ENCODE data around the gene NSUN5. TPM values are rescaled to one million over a fixed set of nuclear protein-coding genes. Genes with fewer than 3 reads are reported as not detected.

The NSUN5 gene
- total RNA-seq, 2 donors from 2014 or later: 18.8 to 27.2 TPM

GRCh38 chr7:73352784-73353183 lies 44.2 kb upstream of the NSUN5 start:
- Histone ChIP-seq H3K27ac (no peak overlapping the region), H3K9me3 (no peaks in the 10 kb centered on the region), H3K4me1 (peaks cover 6% of the 10 kb centered on the region), H3K4me3 (no peak overlapping the region), H3K36me3 (replicated peaks in 1 of 2; ENCODE audit: insufficient read depth in 1 of 2, low read depth in 2 of 2) (no peaks in the 10 kb centered on the region), H3K27me3 (no peaks in the 10 kb centered on the region)
- 96 to 97% methylated on average over 2 to 3 of the region's 3 CpGs for WGBS, 2 donors
- TF ChIP-seq POLR2A (IDR thresholded peaks at IDR 0.05): no peak
- DNase-seq (no peak), ATAC-seq (no peak)
- intact Hi-C loops (cut with DNase I): no loop called here

- no peak for DNase-seq
- no peak for ATAC-seq
- Histone ChIP-seq H3K9me3 (no peaks in the 10 kb centered on the region), H3K4me3 (no peak overlapping the region), H3K27me3 (no peaks in the 10 kb centered on the region), H3K36me3 (replicated peaks in 1 of 2; ENCODE audit: insufficient read depth in 1 of 2, low read depth in 2 of 2) (no peaks in the 10 kb centered on the region), H3K4me1 (no peaks in the 10 kb centered on the region), H3K27ac (no peak overlapping the region)
- no peak for TF ChIP-seq POLR2A (IDR thresholded peaks at IDR 0.05)
- TF ChIP-seq CTCF (IDR thresholded peaks at IDR 0.05): no peak
- intact Hi-C loops (cut with DNase I): no loop called here
- WGBS, 2 donors: 67 to 78% methylated on average over 6 of the region's 6 CpGs
These were observed 43.0 kb upstream of the NSUN5 start for GRCh38 chr7:73351447-73352167.

- DNase-seq (no peak), ATAC-seq (no peak)
- Histone ChIP-seq H3K9me3 (no peaks in the 10 kb centered on the region), H3K4me1 (no peaks in the 10 kb centered on the region), H3K4me3 (no peak overlapping the region), H3K27ac (no peak overlapping the region), H3K36me3 (replicated peaks in 1 of 2; ENCODE audit: insufficient read depth in 1 of 2, low read depth in 2 of 2) (no peaks in the 10 kb centered on the region), H3K27me3 (no peaks in the 10 kb centered on the region)
- no peak for TF ChIP-seq CTCF (IDR thresholded peaks at IDR 0.05)
- no peak for TF ChIP-seq POLR2A (IDR thresholded peaks at IDR 0.05)
- 81 to 87% methylated on average over 11 to 12 of the region's 12 CpGs for WGBS, 2 donors
- intact Hi-C loops (cut with DNase I): no loop called here
These were observed 41.9 kb upstream of the NSUN5 start for GRCh38 chr7:73350306-73351068.

- Histone ChIP-seq H3K36me3 (replicated peaks in 1 of 2; ENCODE audit: insufficient read depth in 1 of 2, low read depth in 2 of 2) (no peaks in the 10 kb centered on the region), H3K27ac (no peak overlapping the region), H3K4me3 (no peak overlapping the region), H3K27me3 (no peaks in the 10 kb centered on the region), H3K9me3 (no peaks in the 10 kb centered on the region), H3K4me1 (no peaks in the 10 kb centered on the region)
- ATAC-seq: no peak
- intact Hi-C loops (cut with DNase I): no loop called here
- no peak for DNase-seq
- WGBS, 2 donors: 73 to 80% methylated on average over 6 of the region's 6 CpGs
- TF ChIP-seq CTCF (IDR thresholded peaks at IDR 0.05) (no peak), POLR2A (IDR thresholded peaks at IDR 0.05) (no peak)
These were observed 41.1 kb upstream of the NSUN5 start for GRCh38 chr7:73349763-73350162.

- intact Hi-C loops (cut with DNase I): no loop called here
- Histone ChIP-seq H3K27ac (no peak overlapping the region), H3K9me3 (no peaks in the 10 kb centered on the region), H3K36me3 (replicated peaks in 1 of 2; ENCODE audit: insufficient read depth in 1 of 2, low read depth in 2 of 2) (no peaks in the 10 kb centered on the region), H3K4me3 (no peak overlapping the region), H3K4me1 (peaks cover 8% of the 10 kb centered on the region), H3K27me3 (no peaks in the 10 kb centered on the region)
- DNase-seq (no peak), ATAC-seq (no peak)
- no peak for TF ChIP-seq CTCF (IDR thresholded peaks at IDR 0.05)
- TF ChIP-seq POLR2A (IDR thresholded peaks at IDR 0.05): no peak
- 54 to 57% methylated on average over 5 to 8 of the region's 8 CpGs for WGBS, 2 donors
These were observed 37.3 kb upstream of the NSUN5 start for GRCh38 chr7:73345951-73346350.

All from body of pancreas (tissue), 4 donors.